Activated naive CD4-positive, alpha-beta T cell treated with anti-CD3 and anti-CD28 coated beads, Interleukin-2, amount 10 ng/mL, durations not matched to agents 7 days and 5 days (primary cell): ENCODE data around the gene NLRP6.

Experiments used
- CTCF ChIA-PET: fragments of 350-600 bp; sonication (Branson Sonifier 250); formaldehyde crosslinking; loops from one replicate; lab custom pipeline; 2021; ENCODE audit warnings: antibody characterized with exemption; lab: Charles Lee
- DNase-seq: peaks from one replicate; pipeline ENCODE4 v3.0.0-alpha.2; 2020
- H3K27ac Mint-ChIP-seq: one replicate; pipeline ENCODE4 v1.8.0; 2021; ENCODE audit warnings: mild to moderate bottlenecking, moderate library complexity, mixed read lengths
- H3K27me3 Mint-ChIP-seq: one replicate; pipeline ENCODE4 v1.8.0; 2021; ENCODE audit warnings: mild to moderate bottlenecking, mixed read lengths
- H3K36me3 Mint-ChIP-seq: one replicate; pipeline ENCODE4 v1.8.0; 2021; ENCODE audit warnings: mixed read lengths
- H3K4me1 Mint-ChIP-seq: one replicate; pipeline ENCODE4 v1.8.0; 2021; ENCODE audit warnings: mixed read lengths
- H3K4me3 Mint-ChIP-seq: one replicate; pipeline ENCODE4 v1.8.0; 2021; ENCODE audit warnings: mild to moderate bottlenecking, moderate library complexity, mixed read lengths
- H3K9me3 Mint-ChIP-seq: one replicate; pipeline ENCODE4 v1.8.0; 2021; ENCODE audit warnings: mixed read lengths

The NLRP6 gene

GRCh38 chr11:297051-297585 is 18.9 kb downstream of the NLRP6 start:
- H3K4me3 Mint-ChIP-seq, result no peak overlapping the region
- peak overlapping the region; percentile 49 for H3K27ac Mint-ChIP-seq
- DNase-seq, result peak; percentile 37
- peaks cover 26% of the 10 kb centered on the region for H3K4me1 Mint-ChIP-seq
- peaks cover 7% of the 10 kb centered on the region for H3K36me3 Mint-ChIP-seq
- H3K27me3 Mint-ChIP-seq, result peaks cover 33% of the 10 kb centered on the region
- no peaks in the 10 kb centered on the region for H3K9me3 Mint-ChIP-seq
- CTCF ChIA-PET, result no interaction called here

GRCh38 chr11:297586-298405 is 19.6 kb downstream of the NLRP6 start:
- Mint-ChIP-seq H3K27me3 (peaks cover 36% of the 10 kb centered on the region), H3K4me3 (no peak overlapping the region), H3K4me1 (peaks cover 27% of the 10 kb centered on the region), H3K36me3 (peaks cover 7% of the 10 kb centered on the region), H3K27ac (peak overlapping the region; percentile 33), H3K9me3 (no peaks in the 10 kb centered on the region)
- peak; percentile 60 for DNase-seq
- CTCF ChIA-PET, result no interaction called here

GRCh38 chr11:298406-299065 is 20.3 kb downstream of the NLRP6 start:
- peak; percentile 23 for DNase-seq
- Mint-ChIP-seq H3K4me1 (peaks cover 31% of the 10 kb centered on the region), H3K4me3 (no peak overlapping the region), H3K27me3 (peaks cover 43% of the 10 kb centered on the region), H3K27ac (no peak overlapping the region), H3K9me3 (no peaks in the 10 kb centered on the region), H3K36me3 (peaks cover 5% of the 10 kb centered on the region)
- CTCF ChIA-PET, result interaction anchor here (1.2 kb wide), 1 partner anchor 48 kb away, joined by 6 read pairs; no protein-coding TSS in a partner anchor

- DNase-seq, result no peak
- Mint-ChIP-seq H3K4me1 (peaks cover 35% of the 10 kb centered on the region), H3K36me3 (peaks cover 5% of the 10 kb centered on the region), H3K27me3 (peaks cover 48% of the 10 kb centered on the region), H3K27ac (no peak within 1 kb of the TSS), H3K9me3 (no peaks in the 10 kb centered on the region), H3K4me3 (no peak within 1 kb of the TSS)
- CTCF ChIA-PET, result interaction anchor here (1.2 to 2.1 kb wide), 2 partner anchors 48 to 49 kb away, joined by 6 to 9 read pairs; no protein-coding TSS in a partner anchor
Observed at GRCh38 chr11:299081-299891, 21.1 kb downstream of the NLRP6 start, which contains the start of gene IFITM5. Gene IFITM5, minus strand, starts transcription at chr11:299526. Its CDS starts 36 bp downstream, at chr11:299490.

- Mint-ChIP-seq H3K9me3 (no peaks in the 10 kb centered on the region), H3K4me1 (peaks cover 38% of the 10 kb centered on the region), H3K36me3 (peaks cover 3% of the 10 kb centered on the region), H3K27ac (no peak overlapping the region), H3K4me3 (no peak overlapping the region), H3K27me3 (peaks cover 48% of the 10 kb centered on the region)
- CTCF ChIA-PET, result interaction anchor here (1.5 to 2.1 kb wide), 2 partner anchors 49 to 69 kb away, joined by 3 to 9 read pairs; no protein-coding TSS in a partner anchor
- DNase-seq, result peak; percentile 55
Observed at GRCh38 chr11:299951-300735, 21.9 kb downstream of the NLRP6 start.

- Mint-ChIP-seq H3K4me3 (no peak overlapping the region), H3K9me3 (no peaks in the 10 kb centered on the region), H3K4me1 (peaks cover 49% of the 10 kb centered on the region), H3K36me3 (peaks cover 2% of the 10 kb centered on the region), H3K27ac (no peak overlapping the region), H3K27me3 (peaks cover 47% of the 10 kb centered on the region)
- DNase-seq, result no peak
- CTCF ChIA-PET, result interaction anchor here (1.1 to 5.3 kb wide), 3 partner anchors 37 to 146 kb away, joined by 4 to 36 read pairs (median 26); partner anchors contain the start of gene PTDSS2
Observed at GRCh38 chr11:303363-303762, 25.2 kb downstream of the NLRP6 start.

GRCh38 chr11:304061-304506 is 25.9 kb downstream of the NLRP6 start:
- peaks cover 47% of the 10 kb centered on the region for H3K4me1 Mint-ChIP-seq
- H3K36me3 Mint-ChIP-seq, result peaks cover 4% of the 10 kb centered on the region
- no peak for DNase-seq
- CTCF ChIA-PET, result interaction anchor here (0.8 to 5.3 kb wide), 7 partner anchors 15 to 146 kb away, joined by 3 to 43 read pairs (median 8); partner anchors contain the start of gene PTDSS2
- no peak overlapping the region for H3K4me3 Mint-ChIP-seq
- no peaks in the 10 kb centered on the region for H3K9me3 Mint-ChIP-seq
- H3K27me3 Mint-ChIP-seq, result peaks cover 40% of the 10 kb centered on the region
- no peak overlapping the region for H3K27ac Mint-ChIP-seq

- Mint-ChIP-seq H3K27me3 (peaks cover 32% of the 10 kb centered on the region), H3K4me3 (no peak overlapping the region), H3K36me3 (peaks cover 13% of the 10 kb centered on the region), H3K4me1 (peaks cover 52% of the 10 kb centered on the region), H3K27ac (no peak overlapping the region), H3K9me3 (no peaks in the 10 kb centered on the region)
- DNase-seq, result peak; percentile 82
- CTCF ChIA-PET, result interaction anchor here (0.6 to 5.3 kb wide), 18 partner anchors 11 to 147 kb away, joined by 3 to 43 read pairs (median 4); partner anchors contain the start of gene PTDSS2
Observed at GRCh38 chr11:304915-305843, 27.0 kb downstream of the NLRP6 start.

- DNase-seq, result no peak
- H3K9me3 Mint-ChIP-seq, result no peaks in the 10 kb centered on the region
- CTCF ChIA-PET, result interaction anchor here (0.6 to 5.3 kb wide), 17 partner anchors 11 to 147 kb away, joined by 3 to 43 read pairs (median 5); partner anchors contain the start of gene PTDSS2
- peaks cover 13% of the 10 kb centered on the region for H3K36me3 Mint-ChIP-seq
- H3K27ac Mint-ChIP-seq, result peak overlapping the region; percentile 6
- peaks cover 52% of the 10 kb centered on the region for H3K4me1 Mint-ChIP-seq
- H3K4me3 Mint-ChIP-seq, result peak overlapping the region; percentile 6
- peaks cover 26% of the 10 kb centered on the region for H3K27me3 Mint-ChIP-seq
Observed at GRCh38 chr11:305844-306211, 27.6 kb downstream of the NLRP6 start.

GRCh38 chr11:306645-307371 is 28.6 kb downstream of the NLRP6 start:
- DNase-seq, result no peak
- peaks cover 52% of the 10 kb centered on the region for H3K4me1 Mint-ChIP-seq
- H3K4me3 Mint-ChIP-seq, result peak overlapping the region; percentile 90
- peaks cover 13% of the 10 kb centered on the region for H3K36me3 Mint-ChIP-seq
- H3K27me3 Mint-ChIP-seq, result peaks cover 16% of the 10 kb centered on the region
- H3K27ac Mint-ChIP-seq, result peak overlapping the region; percentile 95
- CTCF ChIA-PET, result interaction anchor here (0.8 to 5.3 kb wide), 13 partner anchors 10 to 146 kb away, joined by 3 to 43 read pairs (median 6); partner anchors contain the start of genes NLRP6 and PTDSS2
- no peaks in the 10 kb centered on the region for H3K9me3 Mint-ChIP-seq
